K562 (cell line): ENCODE results near the gene CCDC33. TPM values are rescaled to one million over a fixed set of nuclear protein-coding genes. Genes with fewer than 3 reads are reported as not detected.

Experiments
- ATAC-seq: fragments of 200-7000 bp; cut with Tn5 transposase; 3 replicates; pipeline ENCODE4 v1.9.1; 2020; ENCODE audit warnings: moderate library complexity
- BruUV-seq: library from RNA; stranded (reverse); fragments of 400-500 nt; replicated peaks from 2 replicates; lab custom pipeline; 2021; lab: Mats Ljungman, UMichigan
- CTCF ChIA-PET: fragments of 300-600 bp; formaldehyde crosslinking; extraction: SDS; loops from one replicate; lab custom pipeline; 2021; ENCODE audit warnings: low intra/inter-chr PET ratio; lab: Yijun Ruan, JAX
- POLR2A ChIA-PET: fragments of 300-600, 350-650 bp; sonication (Branson Sonifier 250); formaldehyde crosslinking; extraction: SDS; loops from one replicate; lab custom pipeline; 2021; ENCODE audit warnings: antibody characterized with exemption, inconsistent platforms; lab: Yijun Ruan, JAX
- DNase-seq, 4 experiments: peaks; one replicate each; pipeline versions ENCODE4 v3.0.0 to v3.0.0-alpha.2; 2011 to 2018; ENCODE audit warnings: low spot score in 3 of 4, mixed read lengths in 3 of 4; ENCODE audit errors: extremely low read depth in 1 of 4
- FAIRE-seq: peaks from 2 replicates; lab custom pipeline; 2011; peaks lifted over from hg19 to GRCh38; lab: Jason Lieb, UNC
- H2AFZ ChIP-seq: 2 replicates; pipeline ENCODE4 v1.6.0; 2011; ENCODE audit warnings: low read depth, low read length, control low read depth, inconsistent platforms
- H3K27ac ChIP-seq: fragments of 200-600 bp; 3 replicates; pipeline ENCODE4 v1.8.0; 2011; ENCODE audit warnings: low read depth, mild to moderate bottlenecking, control low read depth, inconsistent platforms, low read length, moderate library complexity, mixed read lengths; ENCODE audit errors: extremely low read depth
- H3K27me3 ChIP-seq, 2 experiments: fragments of 300-600 bp in 1 of 2; 2 replicates in 1 of 2; 3 replicates in 1 of 2; pipeline versions ENCODE4 v1.6.0 to v1.8.0; 2011; ENCODE audit warnings: inconsistent platforms in 2 of 2, low read length in 2 of 2, mild to moderate bottlenecking in 1 of 2, mixed read lengths in 1 of 2, moderate library complexity in 1 of 2; ENCODE audit not compliant: control insufficient read depth in 2 of 2, insufficient read depth in 2 of 2
- H3K36me3 ChIP-seq: fragments of 300-600 bp; 3 replicates; pipeline ENCODE4 v1.8.0; 2011; ENCODE audit warnings: mild to moderate bottlenecking, low read length, inconsistent platforms; ENCODE audit not compliant: control insufficient read depth, insufficient read depth
- H3K4me1 ChIP-seq, 2 experiments: fragments of 200-600 bp in 1 of 2; replicated peaks in 1 of 2; 2 replicates in 1 of 2; 3 replicates in 1 of 2; pipeline versions ENCODE4 v1.5.1 to v1.8.0; 2011; ENCODE audit warnings: inconsistent platforms in 2 of 2, low read length in 2 of 2, mild to moderate bottlenecking in 1 of 2, mixed read lengths in 1 of 2, moderate library complexity in 1 of 2; ENCODE audit not compliant: control insufficient read depth in 2 of 2, insufficient read depth in 2 of 2
- H3K4me2 ChIP-seq: 2 replicates; pipeline ENCODE4 v1.6.1; 2011; ENCODE audit warnings: low read length, control low read depth, inconsistent platforms, mixed read lengths; ENCODE audit not compliant: insufficient read depth
- H3K4me3 ChIP-seq: fragments of 200-600 bp; sonication (generic), shearing (Covaris generic); 2 replicates; pipeline ENCODE4 v1.5.1; 2016; ENCODE audit warnings: control low read depth, inconsistent platforms
- H3K79me2 ChIP-seq: fragments of 200-600 bp; 3 replicates; pipeline ENCODE4 v1.8.0; 2011; ENCODE audit warnings: low read length, inconsistent platforms; ENCODE audit not compliant: control insufficient read depth, insufficient read depth
- H3K9ac ChIP-seq, 2 experiments: 2 replicates each; pipeline versions ENCODE4 v1.6.0 to v1.6.1; 2011; ENCODE audit warnings: low read depth in 2 of 2, low read length in 2 of 2, control low read depth in 1 of 2, inconsistent platforms in 1 of 2, mild to moderate bottlenecking in 1 of 2, mixed read lengths in 1 of 2; ENCODE audit not compliant: insufficient read depth in 1 of 2
- H3K9me1 ChIP-seq: one replicate; pipeline ENCODE4 v1.6.0; 2011; ENCODE audit warnings: inconsistent platforms, mild to moderate bottlenecking, low read length, moderate library complexity; ENCODE audit not compliant: control insufficient read depth, insufficient read depth
- H3K9me3 ChIP-seq: replicated peaks from 2 replicates; pipeline ENCODE4 v1.5.1; 2011; ENCODE audit warnings: low read depth, low read length, inconsistent platforms; ENCODE audit not compliant: control insufficient read depth, insufficient read depth
- H4K20me1 ChIP-seq: replicated peaks from 2 replicates; pipeline ENCODE4 v1.6.1; 2011; ENCODE audit warnings: low read length, inconsistent platforms, mixed read lengths; ENCODE audit not compliant: control insufficient read depth, insufficient read depth
- ATF7 ChIP-seq: fragments of 450-650 bp; IDR thresholded peaks from 2 replicates; pipeline ENCODE4 v1.7.1; 2014; ENCODE audit warnings: mild to moderate bottlenecking, moderate library complexity
- CREBBP ChIP-seq: IDR thresholded peaks from one replicate; pipeline ENCODE4 v1.6.1; 2012; ENCODE audit warnings: low read depth, mild to moderate bottlenecking, control low read depth, inconsistent platforms, low read length
- FOXM1 ChIP-seq, 2 experiments: fragments of 450-650 bp in 1 of 2; sonication (generic) in 1 of 2; formaldehyde crosslinking in 1 of 2; IDR thresholded peaks; 2 replicates each; pipeline versions ENCODE4 v1.6.1 to v1.9.0; 2017 to 2022; ENCODE audit warnings: low read depth in 2 of 2, mild to moderate bottlenecking in 2 of 2, missing genetic modification reagents in 1 of 2, moderate library complexity in 1 of 2
- GATAD2B ChIP-seq: fragments of 450-650 bp; IDR thresholded peaks from 2 replicates; pipeline ENCODE4 v1.6.1; 2017; ENCODE audit warnings: mild to moderate bottlenecking, borderline replicate concordance
- HDGF ChIP-seq: fragments of 450-650 bp; IDR thresholded peaks from 2 replicates; pipeline ENCODE4 v1.6.1; 2016
- MAZ ChIP-seq, 2 experiments: fragments of 450-650 bp in 1 of 2; sonication (generic) in 1 of 2; formaldehyde crosslinking; IDR thresholded peaks in 1 of 2; conservative IDR thresholded peaks in 1 of 2; 2 replicates each; pipeline versions ENCODE4 v1.4.0 to v1.5.0; 2020; ENCODE audit warnings: mild to moderate bottlenecking in 1 of 2, missing genetic modification reagents in 1 of 2
- MXI1 ChIP-seq: IDR thresholded peaks from 2 replicates; pipeline ENCODE4 v1.6.1; 2011; ENCODE audit warnings: low read depth, mild to moderate bottlenecking, improper control_type of control experiment, low read length
- PTRF ChIP-seq: fragments of 450-650 bp; IDR thresholded peaks from 2 replicates; pipeline ENCODE4 v1.6.1; 2016; ENCODE audit warnings: mild to moderate bottlenecking, missing genetic modification characterization, missing compliant biosample characterization
- WGBS: fragments of 100-300 bp; shearing (Covaris generic); methylation state at CpG from one replicate; pipeline ENCODE4 v1.1.6; 2016; ENCODE audit warnings: low coverage, mixed read lengths; ENCODE audit not compliant: insufficient coverage; ENCODE audit errors: missing lambda C conversion rate; 5-methylcytosine and 5-hydroxymethylcytosine counted together
- in situ Hi-C: fragments of 300-500 bp; cut with MboI; formaldehyde crosslinking; loops from 4 replicates; pipeline ENCODE4 v1.15.0; 2018; ENCODE audit warnings: inconsistent platforms, mixed read lengths
- intact Hi-C: fragments of 100-400 bp; cut with micrococcal nuclease; formaldehyde crosslinking; loops from 2 replicates; pipeline ENCODE4 v1.14.2; 2022
- polyA plus RNA-seq, 8 experiments: library from polyadenylated mRNA; depleted of rRNA in 4 of 8; stranded (reverse) in 5 of 8; unstranded in 3 of 8; fragments of >200 nt; fragmentation: Nextera tagmentation in 2 of 8; fragmentation: Illumina TruSeq in 1 of 8; extraction: Ambion mirVana in 2 of 8; extraction: Trizol in 1 of 8; gene quantifications; 2 replicates each; pipeline versions ENCODE4 v1.2.1 to v1.2.3, GENCODE V29; 2011 to 2014; ENCODE audit warnings: inconsistent platforms in 1 of 8, missing spikeins in 1 of 8
- total RNA-seq, 7 experiments: library from RNA; depleted of rRNA in 6 of 7; stranded (reverse); fragments of >200 nt in 6 of 7; fragmentation: Illumina TruSeq in 2 of 7; extraction: Trizol in 2 of 7; gene quantifications; 2 replicates each; pipeline versions ENCODE4 v1.2.1 to v1.2.3, GENCODE V29; 2011 to 2021; ENCODE audit warnings: low replicate concordance in 1 of 7
- TF ChIP-seq, protein P1 (sequence below): fragments of 200-400 bp; formaldehyde crosslinking; IDR thresholded peaks from 2 replicates; pipeline ENCODE4 v1.6.1; 2017; ENCODE audit warnings: mild to moderate bottlenecking, low read depth, low read length, moderate library complexity
- TF ChIP-seq, protein P2 (sequence below): fragments of 450-650 bp; IDR thresholded peaks from 2 replicates; pipeline ENCODE4 v1.6.1; 2017; ENCODE audit warnings: mild to moderate bottlenecking, moderate library complexity
- TF ChIP-seq, protein P3 (sequence below): fragments of 200-800 bp; sonication (Bioruptor generic); IDR thresholded peaks from 2 replicates; pipeline ENCODE4 v1.6.1; 2017; ENCODE audit warnings: missing genetic modification characterization, missing compliant biosample characterization
- TF ChIP-seq, protein P4 (sequence below): fragments of 450-650 bp; formaldehyde crosslinking; IDR thresholded peaks from 2 replicates; pipeline ENCODE4 v1.4.0; 2020; ENCODE audit warnings: mild to moderate bottlenecking, mixed read lengths
- TF ChIP-seq, protein P5 (sequence below): fragments of 250-450 bp; sonication (Bioruptor Pico); IDR thresholded peaks from 2 replicates; pipeline ENCODE4 v1.5.1; 2021; ENCODE audit warnings: mild to moderate bottlenecking

The CCDC33 gene
- total and polyA plus RNA-seq, 9 of the 15 experiments (the other 6 are each of a cell fraction or from before 2014, with no cell fraction given): 0.08 to 1.1 (median 0.15) TPM; not detected in 4

DNA sequence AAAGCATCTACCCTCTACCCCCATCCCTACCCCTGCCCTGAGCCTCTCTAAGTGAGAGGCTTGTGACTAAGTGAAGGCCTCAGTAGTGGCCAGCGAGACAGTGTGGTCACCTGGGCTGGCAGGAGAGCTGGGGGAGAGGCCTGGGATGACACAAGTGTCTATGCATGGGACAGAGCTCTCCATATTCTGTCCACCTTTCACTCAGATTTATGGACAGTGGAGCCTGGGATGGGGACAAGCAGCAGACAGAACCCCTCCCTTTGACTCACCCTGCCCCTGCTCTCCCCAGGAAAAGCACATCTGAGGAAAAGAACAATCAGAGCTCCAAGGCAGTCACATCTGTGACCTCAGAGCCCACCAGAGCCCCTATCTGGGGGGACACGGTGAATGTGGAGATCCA lies 26.0 kb downstream of the CCDC33 start:
- peaks cover 9% of the 10 kb centered on the region; the same call in 1 of the 2 replicates for H4K20me1 ChIP-seq
- no peak overlapping the region for H3K9ac ChIP-seq
- TF ChIP-seq PTRF (tag): no peak
- no peak for TF ChIP-seq CREBBP
- no peak for TF ChIP-seq MAZ (CRISPR knock-in tag; conservative IDR thresholded peaks at IDR 0.05 in 1 of 2, IDR thresholded peaks at IDR 0.05 in 1 of 2)
- TF ChIP-seq, protein P1, sequence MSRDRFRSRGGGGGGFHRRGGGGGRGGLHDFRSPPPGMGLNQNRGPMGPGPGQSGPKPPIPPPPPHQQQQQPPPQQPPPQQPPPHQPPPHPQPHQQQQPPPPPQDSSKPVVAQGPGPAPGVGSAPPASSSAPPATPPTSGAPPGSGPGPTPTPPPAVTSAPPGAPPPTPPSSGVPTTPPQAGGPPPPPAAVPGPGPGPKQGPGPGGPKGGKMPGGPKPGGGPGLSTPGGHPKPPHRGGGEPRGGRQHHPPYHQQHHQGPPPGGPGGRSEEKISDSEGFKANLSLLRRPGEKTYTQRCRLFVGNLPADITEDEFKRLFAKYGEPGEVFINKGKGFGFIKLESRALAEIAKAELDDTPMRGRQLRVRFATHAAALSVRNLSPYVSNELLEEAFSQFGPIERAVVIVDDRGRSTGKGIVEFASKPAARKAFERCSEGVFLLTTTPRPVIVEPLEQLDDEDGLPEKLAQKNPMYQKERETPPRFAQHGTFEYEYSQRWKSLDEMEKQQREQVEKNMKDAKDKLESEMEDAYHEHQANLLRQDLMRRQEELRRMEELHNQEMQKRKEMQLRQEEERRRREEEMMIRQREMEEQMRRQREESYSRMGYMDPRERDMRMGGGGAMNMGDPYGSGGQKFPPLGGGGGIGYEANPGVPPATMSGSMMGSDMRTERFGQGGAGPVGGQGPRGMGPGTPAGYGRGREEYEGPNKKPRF: no peak
- TF ChIP-seq HDGF: no peak
- TF ChIP-seq, protein P2, sequence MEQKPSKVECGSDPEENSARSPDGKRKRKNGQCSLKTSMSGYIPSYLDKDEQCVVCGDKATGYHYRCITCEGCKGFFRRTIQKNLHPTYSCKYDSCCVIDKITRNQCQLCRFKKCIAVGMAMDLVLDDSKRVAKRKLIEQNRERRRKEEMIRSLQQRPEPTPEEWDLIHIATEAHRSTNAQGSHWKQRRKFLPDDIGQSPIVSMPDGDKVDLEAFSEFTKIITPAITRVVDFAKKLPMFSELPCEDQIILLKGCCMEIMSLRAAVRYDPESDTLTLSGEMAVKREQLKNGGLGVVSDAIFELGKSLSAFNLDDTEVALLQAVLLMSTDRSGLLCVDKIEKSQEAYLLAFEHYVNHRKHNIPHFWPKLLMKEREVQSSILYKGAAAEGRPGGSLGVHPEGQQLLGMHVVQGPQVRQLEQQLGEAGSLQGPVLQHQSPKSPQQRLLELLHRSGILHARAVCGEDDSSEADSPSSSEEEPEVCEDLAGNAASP: no peak
- TF ChIP-seq, protein P3, sequence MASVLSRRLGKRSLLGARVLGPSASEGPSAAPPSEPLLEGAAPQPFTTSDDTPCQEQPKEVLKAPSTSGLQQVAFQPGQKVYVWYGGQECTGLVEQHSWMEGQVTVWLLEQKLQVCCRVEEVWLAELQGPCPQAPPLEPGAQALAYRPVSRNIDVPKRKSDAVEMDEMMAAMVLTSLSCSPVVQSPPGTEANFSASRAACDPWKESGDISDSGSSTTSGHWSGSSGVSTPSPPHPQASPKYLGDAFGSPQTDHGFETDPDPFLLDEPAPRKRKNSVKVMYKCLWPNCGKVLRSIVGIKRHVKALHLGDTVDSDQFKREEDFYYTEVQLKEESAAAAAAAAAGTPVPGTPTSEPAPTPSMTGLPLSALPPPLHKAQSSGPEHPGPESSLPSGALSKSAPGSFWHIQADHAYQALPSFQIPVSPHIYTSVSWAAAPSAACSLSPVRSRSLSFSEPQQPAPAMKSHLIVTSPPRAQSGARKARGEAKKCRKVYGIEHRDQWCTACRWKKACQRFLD (CRISPR knock-in tag): no peak
- TF ChIP-seq ATF7: no peak
- TF ChIP-seq, protein P4, sequence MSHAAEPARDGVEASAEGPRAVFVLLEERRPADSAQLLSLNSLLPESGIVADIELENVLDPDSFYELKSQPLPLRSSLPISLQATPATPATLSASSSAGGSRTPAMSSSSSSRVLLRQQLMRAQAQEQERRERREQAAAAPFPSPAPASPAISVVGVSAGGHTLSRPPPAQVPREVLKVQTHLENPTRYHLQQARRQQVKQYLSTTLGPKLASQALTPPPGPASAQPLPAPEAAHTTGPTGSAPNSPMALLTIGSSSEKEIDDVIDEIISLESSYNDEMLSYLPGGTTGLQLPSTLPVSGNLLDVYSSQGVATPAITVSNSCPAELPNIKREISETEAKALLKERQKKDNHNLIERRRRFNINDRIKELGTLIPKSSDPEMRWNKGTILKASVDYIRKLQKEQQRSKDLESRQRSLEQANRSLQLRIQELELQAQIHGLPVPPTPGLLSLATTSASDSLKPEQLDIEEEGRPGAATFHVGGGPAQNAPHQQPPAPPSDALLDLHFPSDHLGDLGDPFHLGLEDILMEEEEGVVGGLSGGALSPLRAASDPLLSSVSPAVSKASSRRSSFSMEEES: no peak
- no peak for TF ChIP-seq FOXM1 (IDR thresholded peaks at IDR 0.05; ENCODE audit: low read depth)
- TF ChIP-seq FOXM1 (CRISPR knock-in tag; IDR thresholded peaks at IDR 0.05; ENCODE audit: low read depth): no peak
- no peak for TF ChIP-seq GATAD2B
- TF ChIP-seq, protein P5, sequence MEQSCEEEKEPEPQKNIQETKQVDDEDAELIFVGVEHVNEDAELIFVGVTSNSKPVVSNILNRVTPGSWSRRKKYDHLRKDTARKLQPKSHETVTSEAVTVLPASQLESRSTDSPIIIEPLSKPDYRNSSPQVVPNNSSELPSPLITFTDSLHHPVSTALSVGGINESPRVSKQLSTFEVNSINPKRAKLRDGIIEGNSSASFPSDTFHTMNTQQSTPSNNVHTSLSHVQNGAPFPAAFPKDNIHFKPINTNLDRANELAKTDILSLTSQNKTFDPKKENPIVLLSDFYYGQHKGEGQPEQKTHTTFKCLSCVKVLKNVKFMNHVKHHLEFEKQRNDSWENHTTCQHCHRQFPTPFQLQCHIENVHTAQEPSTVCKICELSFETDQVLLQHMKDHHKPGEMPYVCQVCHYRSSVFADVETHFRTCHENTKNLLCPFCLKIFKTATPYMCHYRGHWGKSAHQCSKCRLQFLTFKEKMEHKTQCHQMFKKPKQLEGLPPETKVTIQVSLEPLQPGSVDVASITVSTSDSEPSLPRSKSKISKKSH: no peak
- TF ChIP-seq MXI1: no peak
- no peaks in the 10 kb centered on the region for H3K79me2 ChIP-seq
- peaks cover 0 to 17% of the 10 kb centered on the region in 2 experiments; a peak in 2 of 5 replicates for H3K27me3 ChIP-seq
- no peak overlapping the region for H2AFZ ChIP-seq
- ATAC-seq (no peak), FAIRE-seq (no peak), DNase-seq (no peak)
- intact Hi-C loops (no loop called here), in situ Hi-C loops (no loop called here)
- H3K9me1 ChIP-seq: peaks cover 3% of the 10 kb centered on the region
- H3K9me3 ChIP-seq: no peaks in the 10 kb centered on the region
- no peak overlapping the region for H3K27ac ChIP-seq
- H3K4me3 ChIP-seq: no peak overlapping the region
- H3K36me3 ChIP-seq: no peaks in the 10 kb centered on the region
- H3K4me1 ChIP-seq: no peaks in the 10 kb centered on the region
- H3K4me2 ChIP-seq: no peak overlapping the region
- WGBS: 0% methylated on average over 1 of the region's 2 CpGs
- no TSS peak for BruUV-seq
- ChIA-PET CTCF (no interaction called here), POLR2A (interaction anchor here (0.9 kb wide), 1 partner anchor 14 kb away, joined by 5 read pairs; no protein-coding TSS in a partner anchor)
